DOHH2 (cell line): ENCODE results near the gene ETV7.
A peak's percentile ranks its signal among the peaks of the same experiment; 100 is the strongest.
"Not testable (repeated sequence)": the region's sequence is repeated elsewhere in the genome, so short reads cannot be mapped to it uniquely, and the experiment has no call there.

Source experiments
- H3F3A ChIP-seq: fragments of 200-600 bp; sonication (generic), shearing (Covaris generic); 2 replicates; pipeline ENCODE4 v1.6.0; 2016; ENCODE audit warnings: antibody characterized with exemption, mild to moderate bottlenecking; ENCODE audit not compliant: control insufficient read depth, insufficient read depth
- H3K27ac ChIP-seq: fragments of 200-600 bp; sonication (generic); 2 replicates; pipeline ENCODE4 v1.5.1; 2014; ENCODE audit warnings: low read depth, mild to moderate bottlenecking, low read length, moderate library complexity
- H3K27me3 ChIP-seq: fragments of 200-600 bp; sonication (generic); 2 replicates; pipeline ENCODE4 v1.6.1; 2014; ENCODE audit warnings: mild to moderate bottlenecking, low read length, mixed read lengths; ENCODE audit not compliant: control insufficient read depth
- H3K36me3 ChIP-seq: fragments of 200-600 bp; sonication (generic); 2 replicates; pipeline ENCODE4 v1.6.1; 2014; ENCODE audit warnings: mild to moderate bottlenecking, low read length, moderate library complexity, mixed read lengths; ENCODE audit not compliant: control insufficient read depth
- H3K4me1 ChIP-seq: fragments of 200-600 bp; sonication (generic); 2 replicates; pipeline ENCODE4 v1.6.1; 2014; ENCODE audit warnings: mild to moderate bottlenecking, low read length, mixed read lengths; ENCODE audit not compliant: control insufficient read depth
- H3K4me2 ChIP-seq: fragments of 200-600 bp; sonication (generic); 2 replicates; pipeline ENCODE4 v1.6.0; 2014; ENCODE audit warnings: mild to moderate bottlenecking, low read length, moderate library complexity
- H3K4me3 ChIP-seq: fragments of 200-600 bp; sonication (generic); 2 replicates; pipeline ENCODE4 v1.5.1; 2014; ENCODE audit warnings: mild to moderate bottlenecking, low read length, mixed read lengths
- H3K79me2 ChIP-seq: fragments of 200-600 bp; sonication (generic); 2 replicates; pipeline ENCODE4 v1.6.1; 2014; ENCODE audit warnings: mild to moderate bottlenecking, low read length, mixed read lengths; ENCODE audit not compliant: control insufficient read depth
- H3K9me2 ChIP-seq: fragments of 200-600 bp; sonication (generic); replicated peaks from 2 replicates; pipeline ENCODE4 v1.6.1; 2014; ENCODE audit warnings: mild to moderate bottlenecking, low read length, mixed read lengths; ENCODE audit not compliant: control insufficient read depth
- H3K9me3 ChIP-seq: fragments of 200-600 bp; sonication (generic); 2 replicates; pipeline ENCODE4 v1.6.1; 2014; ENCODE audit warnings: antibody characterized with exemption, low read length, mixed read lengths; ENCODE audit not compliant: control insufficient read depth, insufficient read depth
- H4K20me1 ChIP-seq: fragments of 200-600 bp; sonication (generic); 2 replicates; pipeline ENCODE4 v1.6.0; 2014; ENCODE audit warnings: low read depth, mild to moderate bottlenecking, antibody characterized with exemption, low read length, moderate library complexity; ENCODE audit not compliant: control insufficient read depth, insufficient read depth
- EZH2phosphoT487 ChIP-seq: fragments of 200-600 bp; sonication (generic); IDR thresholded peaks from 2 replicates; pipeline ENCODE4 v1.6.1; 2017; ENCODE audit warnings: borderline replicate concordance, mild to moderate bottlenecking, antibody characterized with exemption, low read length, moderate library complexity, mixed read lengths
- TF ChIP-seq, protein P1 (sequence below): fragments of 200-600 bp; sonication (generic); IDR thresholded peaks from one replicate; pipeline ENCODE4 v1.5.1; 2014; ENCODE audit warnings: antibody characterized with exemption, mild to moderate bottlenecking, low read depth, low read length; ENCODE audit not compliant: poor library complexity, severe bottlenecking

ETV7 gene

DNA sequence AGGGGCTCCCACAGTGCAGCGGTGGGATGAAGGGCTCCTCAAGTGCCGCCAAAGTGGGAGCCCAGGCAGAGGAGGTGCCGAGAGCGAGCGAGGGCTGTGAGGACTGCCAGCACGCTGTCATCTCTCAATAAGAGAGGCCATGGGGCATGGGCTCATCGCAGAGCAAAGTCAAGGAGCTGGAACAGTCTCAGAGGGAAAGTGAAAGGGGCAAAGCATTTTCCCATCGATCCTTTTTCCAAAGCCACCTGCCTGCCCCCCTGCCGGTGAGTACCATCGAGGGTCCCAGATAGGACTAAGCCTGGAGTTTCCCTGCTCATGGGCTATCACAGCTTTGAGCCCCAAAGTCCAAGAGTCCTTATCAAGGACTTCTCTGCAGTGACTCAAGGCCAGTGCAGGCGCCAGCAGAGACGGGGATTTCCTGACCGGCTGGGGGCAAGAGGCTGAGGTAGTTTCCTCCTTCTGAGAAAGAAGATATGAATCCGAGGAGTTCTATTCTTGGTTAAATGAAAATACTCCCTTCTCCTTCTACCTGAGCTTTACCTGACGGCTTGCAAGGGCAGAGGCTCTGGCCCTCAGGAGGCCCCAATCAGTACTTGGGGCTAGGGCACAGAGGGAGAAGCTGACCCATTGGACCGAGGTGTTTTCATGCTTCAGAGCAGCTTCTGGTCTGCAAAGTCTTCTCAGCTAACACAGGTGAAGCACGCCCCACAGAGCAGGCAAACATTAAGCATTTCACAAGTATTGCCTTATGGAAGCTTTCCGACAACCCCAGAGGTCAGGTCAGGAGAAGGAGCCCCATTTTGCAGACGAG, 22.6 kb downstream of the ETV7 start:
- H3K27me3 ChIP-seq: no peaks in the 10 kb centered on the region
- no peaks in the 10 kb centered on the region for H3K36me3 ChIP-seq
- no peaks in the 10 kb centered on the region for H3F3A ChIP-seq
- no peaks in the 10 kb centered on the region for H3K9me3 ChIP-seq
- TF ChIP-seq, protein P1, sequence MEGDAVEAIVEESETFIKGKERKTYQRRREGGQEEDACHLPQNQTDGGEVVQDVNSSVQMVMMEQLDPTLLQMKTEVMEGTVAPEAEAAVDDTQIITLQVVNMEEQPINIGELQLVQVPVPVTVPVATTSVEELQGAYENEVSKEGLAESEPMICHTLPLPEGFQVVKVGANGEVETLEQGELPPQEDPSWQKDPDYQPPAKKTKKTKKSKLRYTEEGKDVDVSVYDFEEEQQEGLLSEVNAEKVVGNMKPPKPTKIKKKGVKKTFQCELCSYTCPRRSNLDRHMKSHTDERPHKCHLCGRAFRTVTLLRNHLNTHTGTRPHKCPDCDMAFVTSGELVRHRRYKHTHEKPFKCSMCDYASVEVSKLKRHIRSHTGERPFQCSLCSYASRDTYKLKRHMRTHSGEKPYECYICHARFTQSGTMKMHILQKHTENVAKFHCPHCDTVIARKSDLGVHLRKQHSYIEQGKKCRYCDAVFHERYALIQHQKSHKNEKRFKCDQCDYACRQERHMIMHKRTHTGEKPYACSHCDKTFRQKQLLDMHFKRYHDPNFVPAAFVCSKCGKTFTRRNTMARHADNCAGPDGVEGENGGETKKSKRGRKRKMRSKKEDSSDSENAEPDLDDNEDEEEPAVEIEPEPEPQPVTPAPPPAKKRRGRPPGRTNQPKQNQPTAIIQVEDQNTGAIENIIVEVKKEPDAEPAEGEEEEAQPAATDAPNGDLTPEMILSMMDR: no peak
- TF ChIP-seq EZH2phosphoT487: no peak
- H3K4me2 ChIP-seq: peak overlapping the region; percentile 43; the same call in 1 of the 2 replicates
- peak overlapping the region; percentile 13; the same call in 1 of the 2 replicates for H3K4me3 ChIP-seq
- H4K20me1 ChIP-seq: no peaks in the 10 kb centered on the region
- H3K4me1 ChIP-seq: peaks cover 27% of the 10 kb centered on the region
- no peak overlapping the region for H3K27ac ChIP-seq
- no peaks in the 10 kb centered on the region for H3K79me2 ChIP-seq
- no peaks in the 10 kb centered on the region for H3K9me2 ChIP-seq

GRCh38 chr6:36364061-36364635, 23.3 kb downstream of the ETV7 start:
- not testable (repeated sequence) for H3K9me3 ChIP-seq, H3K27me3 ChIP-seq, H3K27ac ChIP-seq, H3K4me2 ChIP-seq, H3K36me3 ChIP-seq, H3F3A ChIP-seq, H3K79me2 ChIP-seq, H4K20me1 ChIP-seq, H3K9me2 ChIP-seq, H3K4me3 ChIP-seq
- peaks cover 27% of the 10 kb centered on the region for H3K4me1 ChIP-seq

GRCh38 chr6:36363371-36363752, 24.1 kb downstream of the ETV7 start:
- H3K4me3 ChIP-seq, H3K27me3 ChIP-seq, H3K9me2 ChIP-seq, H3K79me2 ChIP-seq, H3K36me3 ChIP-seq, H3K27ac ChIP-seq, H3K9me3 ChIP-seq, H3F3A ChIP-seq, H3K4me2 ChIP-seq, H4K20me1 ChIP-seq: not testable (repeated sequence)
- peaks cover 34% of the 10 kb centered on the region for H3K4me1 ChIP-seq

DNA sequence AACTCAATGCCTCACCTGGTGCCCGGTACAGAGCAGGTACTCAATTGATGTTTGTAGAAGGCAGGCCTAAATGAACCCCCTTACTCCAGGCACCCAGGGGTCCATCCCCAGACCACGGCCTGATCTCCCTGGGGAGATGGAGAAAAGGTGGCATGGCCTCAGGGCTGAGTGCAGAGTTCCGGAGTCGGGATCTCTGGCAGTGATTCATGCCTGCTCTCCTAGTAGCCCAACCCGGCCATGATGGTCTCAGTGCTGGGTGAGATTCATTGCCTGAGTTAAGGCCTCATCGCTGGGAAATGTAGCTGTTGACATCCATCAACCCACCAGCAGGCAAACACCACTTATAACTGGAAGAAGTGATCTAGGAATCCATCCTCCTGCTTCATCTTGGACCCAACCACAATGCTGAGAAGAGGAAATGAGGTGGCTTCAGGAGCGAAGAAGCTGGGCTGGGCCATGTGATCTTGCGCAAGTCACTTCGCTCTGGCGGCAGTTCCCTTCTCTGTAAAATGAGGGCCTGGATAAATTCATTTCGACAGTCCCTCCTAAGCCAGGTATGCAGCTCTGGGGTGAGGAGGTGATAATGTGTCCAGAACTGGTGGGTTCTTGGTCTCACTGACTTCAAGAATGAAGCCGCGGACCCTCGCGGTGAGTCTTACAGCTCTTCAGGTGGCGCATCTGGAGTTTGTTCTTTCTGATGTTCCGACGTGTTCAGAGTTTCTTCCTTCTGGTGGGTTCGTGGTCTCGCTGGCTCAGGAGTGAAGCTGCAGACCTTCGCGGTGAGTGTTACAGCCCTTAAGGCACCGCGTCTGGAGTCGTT, 24.7 kb downstream of the ETV7 start:
- no peaks in the 10 kb centered on the region for H3K9me3 ChIP-seq

More for the DNA sequence above, 24.7 kb downstream of the ETV7 start:
- no peak for TF ChIP-seq EZH2phosphoT487
- TF ChIP-seq, protein P1: no peak
- no peaks in the 10 kb centered on the region for H3F3A ChIP-seq
- no peaks in the 10 kb centered on the region for H3K36me3 ChIP-seq
- no peak overlapping the region for H3K4me3 ChIP-seq
- H3K27ac ChIP-seq: no peak overlapping the region
- H3K79me2 ChIP-seq: no peaks in the 10 kb centered on the region
- no peaks in the 10 kb centered on the region for H4K20me1 ChIP-seq
- H3K4me1 ChIP-seq: peaks cover 37% of the 10 kb centered on the region
- no peaks in the 10 kb centered on the region for H3K27me3 ChIP-seq
- no peak overlapping the region for H3K4me2 ChIP-seq
- no peaks in the 10 kb centered on the region for H3K9me2 ChIP-seq
